ENCODE results near the gene NEAT1.

DNA sequence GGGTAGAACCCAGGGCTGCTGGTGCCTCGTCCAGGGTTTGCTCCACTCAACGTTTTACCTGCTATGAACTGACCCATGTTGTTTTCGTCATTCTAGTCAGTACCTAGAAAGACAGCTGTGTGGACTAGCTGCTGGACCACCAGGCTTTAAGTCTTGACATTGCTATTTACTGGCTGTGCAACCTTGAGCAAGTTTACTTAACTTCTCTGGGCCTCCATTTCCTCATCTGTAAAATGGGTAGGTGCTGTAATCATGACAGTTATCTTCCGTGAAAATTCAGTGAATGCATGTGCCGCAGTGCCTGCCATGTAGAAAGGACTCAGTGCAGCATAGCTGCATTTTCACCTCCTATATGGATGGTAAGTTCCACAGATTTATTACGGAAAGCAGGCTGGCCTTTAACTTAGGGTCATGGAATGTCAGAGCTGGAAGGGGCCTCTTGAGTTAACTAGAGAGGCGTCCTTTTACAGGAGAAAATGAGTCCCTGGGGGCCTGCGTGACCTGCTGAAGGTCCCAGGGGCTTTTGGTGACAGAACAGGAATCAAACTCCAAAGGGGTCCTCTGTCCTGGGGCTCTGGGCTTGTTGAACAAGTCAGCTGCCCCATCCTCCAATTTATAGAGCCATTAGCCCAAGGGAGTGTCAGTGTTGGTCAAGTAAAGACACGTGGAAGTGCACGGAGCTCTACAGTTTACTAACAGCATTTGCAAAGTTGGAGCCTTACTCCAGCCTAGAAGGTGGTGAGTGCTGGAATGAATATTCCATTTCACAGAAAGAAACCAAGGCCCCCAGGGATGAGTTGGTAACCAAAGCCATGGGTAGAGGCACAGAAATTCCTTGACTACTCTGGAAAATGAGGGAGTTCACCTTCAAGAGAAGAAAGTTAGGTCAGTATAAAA is 64.2 kb downstream of the NEAT1 start:
- TF ChIP-seq, protein P1, sequence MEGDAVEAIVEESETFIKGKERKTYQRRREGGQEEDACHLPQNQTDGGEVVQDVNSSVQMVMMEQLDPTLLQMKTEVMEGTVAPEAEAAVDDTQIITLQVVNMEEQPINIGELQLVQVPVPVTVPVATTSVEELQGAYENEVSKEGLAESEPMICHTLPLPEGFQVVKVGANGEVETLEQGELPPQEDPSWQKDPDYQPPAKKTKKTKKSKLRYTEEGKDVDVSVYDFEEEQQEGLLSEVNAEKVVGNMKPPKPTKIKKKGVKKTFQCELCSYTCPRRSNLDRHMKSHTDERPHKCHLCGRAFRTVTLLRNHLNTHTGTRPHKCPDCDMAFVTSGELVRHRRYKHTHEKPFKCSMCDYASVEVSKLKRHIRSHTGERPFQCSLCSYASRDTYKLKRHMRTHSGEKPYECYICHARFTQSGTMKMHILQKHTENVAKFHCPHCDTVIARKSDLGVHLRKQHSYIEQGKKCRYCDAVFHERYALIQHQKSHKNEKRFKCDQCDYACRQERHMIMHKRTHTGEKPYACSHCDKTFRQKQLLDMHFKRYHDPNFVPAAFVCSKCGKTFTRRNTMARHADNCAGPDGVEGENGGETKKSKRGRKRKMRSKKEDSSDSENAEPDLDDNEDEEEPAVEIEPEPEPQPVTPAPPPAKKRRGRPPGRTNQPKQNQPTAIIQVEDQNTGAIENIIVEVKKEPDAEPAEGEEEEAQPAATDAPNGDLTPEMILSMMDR (IDR thresholded peaks at IDR 0.05) = no peak
- no peak for TF ChIP-seq POLR2AphosphoS5 (IDR thresholded peaks at IDR 0.05)

Measured in esophagus muscularis mucosa (tissue), 3 donors.